NCI-H526 (cell line): ENCODE results near the gene PPP1R9A.
"Not testable (repeated sequence)": the region's sequence is repeated elsewhere in the genome, so short reads cannot be mapped to it uniquely, and the experiment has no call there.

Experiments
- DNase-seq, 2 experiments: peaks; one replicate each; lab custom pipeline; 2025; lab: John Stamatoyannopoulos, UW

Gene PPP1R9A

DNA sequence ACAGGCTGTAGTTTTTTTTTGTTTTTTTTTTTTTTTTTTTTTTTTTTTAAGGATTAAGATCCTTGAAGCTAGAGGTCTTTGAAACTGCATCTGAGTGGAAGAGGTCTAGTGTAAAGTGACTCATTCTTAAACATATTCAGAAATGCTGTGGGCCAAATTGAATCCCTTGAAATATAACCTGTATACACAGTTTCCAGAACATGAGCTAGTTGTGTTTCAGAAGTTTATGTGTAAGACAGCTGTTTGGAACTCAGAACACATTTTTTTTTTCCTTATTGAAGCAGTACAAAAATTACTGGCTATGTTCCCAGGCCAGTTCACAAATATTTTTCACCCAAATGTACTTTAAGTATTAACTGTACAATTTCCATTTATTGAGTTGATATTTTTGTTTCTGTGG, 67.9 kb downstream of the PPP1R9A start:
- DNase-seq: no peak

GRCh38 chr7:94980418-94981142, 73.2 kb downstream of the PPP1R9A start:
- no peak for DNase-seq

GRCh38 chr7:94995921-94996320, 88.5 kb downstream of the PPP1R9A start:
- DNase-seq: no peak

DNA sequence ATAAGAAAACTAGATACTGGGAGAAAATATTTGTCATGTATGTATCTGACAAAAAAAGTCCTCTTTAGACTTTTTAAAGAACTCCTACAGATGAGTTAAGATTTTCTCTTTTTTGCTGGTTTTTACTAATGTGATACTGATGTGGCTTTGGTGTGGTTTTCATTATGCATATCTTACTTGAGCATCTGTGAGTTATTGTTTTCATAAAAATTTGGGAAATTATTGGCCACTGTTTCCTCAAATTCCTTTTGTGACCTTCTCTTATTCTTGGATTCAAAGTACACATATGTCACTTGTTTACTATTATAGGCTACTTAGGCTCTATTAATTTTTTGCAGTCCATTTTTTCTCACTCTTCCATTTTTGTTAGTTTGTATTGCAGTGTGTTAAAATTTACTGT, 89.0 kb downstream of the PPP1R9A start:
- DNase-seq: no peak

GRCh38 chr7:94997547-94997946, 90.2 kb downstream of the PPP1R9A start:
- DNase-seq: no peak

- DNase-seq: no peak
Observed at GRCh38 chr7:94998266-94999068, 91.1 kb downstream of the PPP1R9A start.

- no peak for DNase-seq
Observed at GRCh38 chr7:94999069-94999351, 91.6 kb downstream of the PPP1R9A start.

- DNase-seq: not testable (repeated sequence)
Observed at GRCh38 chr7:94999601-95000000, 92.2 kb downstream of the PPP1R9A start.

DNA sequence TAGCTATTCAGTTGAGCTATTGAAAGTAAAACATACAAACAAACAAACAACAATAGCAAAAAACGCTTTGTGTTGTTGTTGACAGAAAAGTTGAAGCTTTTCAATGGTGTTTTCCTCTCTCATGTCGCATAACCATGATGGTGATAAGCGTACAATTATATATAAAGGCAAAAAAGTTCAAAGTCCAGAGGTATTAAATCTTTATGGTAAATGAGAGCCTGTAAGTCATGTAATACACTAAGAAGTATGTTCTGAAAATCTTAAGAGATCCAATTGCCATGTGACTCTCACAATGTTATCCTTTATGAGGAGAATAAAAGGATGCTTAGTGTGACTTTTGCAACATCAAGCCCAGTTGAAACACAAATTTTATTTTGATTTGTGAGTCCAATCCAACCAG, 93.9 kb downstream of the PPP1R9A start:
- DNase-seq: no peak

GRCh38 chr7:95001815-95002561, 94.6 kb downstream of the PPP1R9A start:
- no peak for DNase-seq

DNA sequence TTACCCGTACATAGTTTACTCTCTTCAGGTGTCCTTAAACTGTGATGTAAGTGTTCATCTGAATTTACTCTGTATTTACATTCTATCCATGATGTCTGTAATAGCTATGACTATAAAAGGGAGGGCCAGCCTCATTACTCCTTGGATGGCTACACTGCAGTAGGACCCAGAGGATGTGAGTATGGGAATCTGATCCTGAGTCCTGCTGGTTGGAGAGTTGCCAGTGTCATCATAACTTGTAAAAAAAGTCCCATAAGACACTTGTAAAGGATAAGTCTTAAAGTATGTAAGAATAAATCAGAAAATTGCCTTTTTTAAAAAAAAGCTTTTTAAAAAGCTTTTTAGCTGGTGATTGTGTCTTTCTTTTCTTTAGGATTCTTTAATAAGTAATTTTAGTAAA, 95.4 kb downstream of the PPP1R9A start:
- DNase-seq: no peak

DNA sequence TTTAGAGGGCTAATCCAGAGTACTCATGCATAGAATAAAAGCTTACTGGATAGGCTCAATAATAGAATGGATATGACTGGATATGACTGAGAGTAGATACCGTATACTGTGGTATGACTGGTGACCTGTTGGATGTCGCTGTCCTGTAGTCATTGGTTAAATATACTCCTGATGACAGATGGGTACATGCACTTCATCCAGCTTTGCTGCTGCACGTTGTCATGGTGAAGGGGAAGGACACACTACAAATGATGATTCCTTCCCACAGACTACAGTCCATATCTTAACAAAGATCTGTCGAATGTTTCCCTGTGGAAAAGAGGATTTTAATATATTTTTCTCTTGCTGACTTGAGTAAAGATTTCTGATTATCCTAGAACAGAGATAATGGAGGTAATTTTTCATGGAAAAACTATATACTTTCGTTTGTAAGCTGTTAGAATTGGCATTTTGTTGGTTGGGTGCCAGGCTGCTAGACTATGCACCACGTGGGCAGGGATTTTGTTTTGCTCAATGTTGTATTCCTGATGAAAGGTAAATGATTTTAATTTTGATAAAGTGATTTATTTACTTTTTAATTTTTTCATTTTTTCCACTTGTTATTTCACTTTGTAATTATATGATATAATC, 97.3 kb downstream of the PPP1R9A start:
- no peak for DNase-seq

DNA sequence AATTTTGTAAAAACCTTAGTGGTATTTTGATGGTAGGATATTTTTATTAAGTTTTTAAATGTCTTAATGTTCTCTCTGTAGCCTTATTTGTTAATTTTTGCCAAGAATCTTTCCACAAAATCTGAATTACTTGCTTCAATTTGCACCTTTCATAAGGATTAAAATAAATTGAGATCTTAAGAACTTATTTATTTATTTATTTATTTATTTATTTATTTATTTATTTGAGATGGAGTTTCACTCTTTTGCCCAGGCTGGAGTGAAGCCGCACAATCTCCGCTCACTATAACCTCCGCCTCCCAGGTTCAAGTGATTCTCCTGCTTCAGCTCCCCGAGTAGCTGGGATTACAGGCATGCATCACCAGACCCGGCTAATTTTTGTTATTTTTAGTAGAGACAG, 98.6 kb downstream of the PPP1R9A start:
- no peak for DNase-seq

- DNase-seq: not testable (repeated sequence)
Observed at GRCh38 chr7:95008773-95009172, 101.4 kb downstream of the PPP1R9A start.

DNA sequence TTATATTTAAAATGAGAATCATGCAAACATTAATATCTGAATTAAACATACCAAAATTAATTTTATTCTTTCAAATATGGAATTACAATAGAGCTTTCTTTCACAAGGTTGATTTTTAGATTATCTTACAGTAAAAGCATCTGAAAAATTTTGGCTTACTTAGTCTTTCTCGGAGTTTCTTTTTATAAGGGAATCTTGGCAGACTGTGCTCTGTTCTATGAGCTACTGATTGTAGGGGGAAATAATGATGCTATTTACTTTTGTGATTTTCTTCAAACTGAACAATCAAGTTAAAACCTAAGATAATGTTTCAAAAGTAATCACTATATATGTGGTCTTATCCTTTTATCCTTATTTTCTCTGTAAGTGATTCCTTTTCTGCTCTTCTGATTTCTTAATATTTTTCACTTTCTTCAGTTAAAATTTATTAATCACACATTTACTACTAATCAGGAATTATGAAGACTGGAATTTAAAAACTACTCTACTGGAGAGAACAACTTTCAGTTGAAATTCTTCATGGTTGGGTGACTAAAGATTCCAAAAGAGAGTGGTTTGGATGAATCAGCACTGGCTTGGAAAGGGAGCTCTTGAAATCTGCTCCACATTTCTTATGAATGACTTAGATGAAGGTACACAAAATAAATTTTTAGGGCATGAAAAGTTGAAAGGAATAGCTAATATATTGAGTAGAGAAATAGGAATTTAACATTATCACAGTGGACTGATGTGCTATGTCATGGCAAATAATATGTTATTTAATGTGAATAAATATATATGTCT, 103.9 kb downstream of the PPP1R9A start:
- DNase-seq: no peak

- DNase-seq: no peak
Observed at GRCh38 chr7:95011995-95012394, 104.6 kb downstream of the PPP1R9A start.

DNA sequence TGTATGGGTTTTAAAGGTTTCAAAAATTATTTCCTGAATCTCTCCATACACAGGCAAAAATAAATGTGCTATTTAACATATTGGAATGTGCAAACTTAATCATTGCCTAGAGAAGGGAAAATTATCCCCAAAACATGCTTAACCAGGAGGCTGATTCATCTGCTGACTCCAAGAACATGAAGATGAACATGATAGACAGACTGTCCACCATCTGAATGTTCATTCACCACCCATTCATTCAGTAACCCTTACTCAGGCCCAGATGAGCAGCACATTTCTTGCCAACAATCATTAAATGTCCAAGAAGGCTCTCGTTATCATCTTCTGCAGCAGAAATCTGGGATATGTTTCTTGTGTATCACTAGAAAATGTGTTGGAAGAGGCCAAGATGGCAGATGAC, 110.6 kb downstream of the PPP1R9A start:
- DNase-seq: no peak

DNA sequence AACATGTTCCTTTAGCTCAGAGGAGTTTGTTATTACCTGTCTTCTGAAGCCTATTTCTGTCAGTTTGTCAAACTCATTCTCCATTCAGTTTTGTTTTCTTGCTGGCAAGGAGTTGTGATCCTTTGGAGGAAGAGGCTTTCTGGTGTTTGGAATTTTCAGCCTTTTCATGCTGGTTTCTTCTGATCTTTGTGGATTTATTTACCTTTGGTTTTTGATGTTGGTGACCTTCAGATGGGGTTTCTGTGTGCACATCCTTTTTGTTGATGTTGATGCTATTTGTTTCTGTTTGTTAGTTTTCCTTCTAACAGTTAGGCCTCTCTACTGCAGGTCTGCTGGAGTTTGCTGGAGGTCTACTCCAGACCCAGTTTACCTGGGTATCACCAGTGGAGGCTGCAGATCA, 118.6 kb downstream of the PPP1R9A start:
- DNase-seq: no peak

- no peak for DNase-seq
Observed at GRCh38 chr7:95026421-95027072, 119.2 kb downstream of the PPP1R9A start.

GRCh38 chr7:95027234-95027872, 120.0 kb downstream of the PPP1R9A start:
- DNase-seq: no peak

GRCh38 chr7:95028683-95029082, 121.3 kb downstream of the PPP1R9A start:
- no peak for DNase-seq
